ENCODE measurements around the gene FGF2.

DNA sequence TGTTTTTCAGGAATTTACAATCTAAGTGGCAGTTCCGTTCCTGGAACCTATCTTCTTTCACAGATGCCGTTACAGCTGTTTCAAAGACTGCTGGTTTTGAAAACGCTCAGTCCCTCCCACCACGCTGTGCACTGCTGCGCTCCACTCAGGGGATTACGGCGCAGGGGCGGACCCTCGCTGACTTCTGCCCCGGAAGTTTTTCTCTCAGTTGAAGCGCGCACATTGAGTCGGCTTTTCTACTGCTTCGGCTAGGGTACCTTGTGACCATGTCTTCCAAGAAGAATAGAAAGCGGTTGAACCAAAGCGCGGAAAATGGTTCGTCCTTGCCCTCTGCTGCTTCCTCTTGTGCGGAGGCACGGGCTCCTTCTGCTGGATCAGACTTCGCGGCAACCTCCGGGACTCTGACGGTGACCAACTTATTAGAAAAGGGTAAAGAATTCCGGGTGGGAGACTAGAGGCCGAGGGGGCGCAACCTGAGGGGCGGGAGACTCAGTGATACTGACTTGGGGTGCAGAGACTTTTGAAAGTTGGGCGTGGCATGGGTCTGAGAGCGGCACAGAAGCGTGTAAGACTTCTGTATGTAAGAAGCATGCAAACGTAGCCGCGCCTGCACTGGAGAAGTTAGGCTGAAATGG, 96.4 kb downstream of the FGF2 start:
- TF ChIP-seq CTCF (conservative IDR thresholded peaks at IDR 0.05; ENCODE audit: low read depth, low read length), result no peak
- no peak for TF ChIP-seq EZH2 (IDR thresholded peaks at IDR 0.05; ENCODE audit: borderline replicate concordance, low read depth, low read length, poor library complexity, severe bottlenecking)
